Endothelial cell of umbilical vein (primary cell): Measurements from ENCODE around the gene IQCH. TPM values are rescaled to one million over a fixed set of nuclear protein-coding genes. Genes with fewer than 3 reads are reported as not detected.

ENCODE experiments used
- BruUV-seq: library from RNA; stranded (reverse); fragments of 400-500 nt; replicated peaks from 2 replicates; lab custom pipeline; 2021; lab: Mats Ljungman, UMichigan
- CTCF ChIA-PET: fragments of 300-600, 350-600 bp; sonication (Branson Sonifier 250); formaldehyde crosslinking; loops from one replicate; lab custom pipeline; 2021; ENCODE audit warnings: antibody characterized with exemption, inconsistent platforms; lab: Charles Lee
- POLR2A ChIA-PET: fragments of 300-600, 350-600 bp; sonication (Branson Sonifier 250); formaldehyde crosslinking; loops from one replicate; lab custom pipeline; 2021; ENCODE audit warnings: antibody characterized with exemption, inconsistent platforms; lab: Charles Lee
- DNase-seq: peaks from one replicate; pipeline ENCODE4 v3.0.0-alpha.2; 2011; ENCODE audit warnings: low read depth, low spot score
- FAIRE-seq: peaks from 2 replicates; lab custom pipeline; 2011; peaks lifted over from hg19 to GRCh38; lab: Jason Lieb, UNC
- H2AFZ ChIP-seq: 2 replicates; pipeline ENCODE4 v1.6.0; 2012; ENCODE audit warnings: low read depth, low read length, control low read depth, inconsistent platforms
- H3K27ac ChIP-seq: 2 replicates; pipeline ENCODE4 v1.5.1; 2011; ENCODE audit warnings: low read depth, mild to moderate bottlenecking, control low read depth, low read length, moderate library complexity; ENCODE audit not compliant: insufficient read depth
- H3K27me3 ChIP-seq, 2 experiments: 2 replicates each; pipeline versions ENCODE4 v1.6.0 to v1.6.1; 2011; ENCODE audit warnings: low read length in 2 of 2, mixed read lengths in 1 of 2; ENCODE audit not compliant: control insufficient read depth in 2 of 2, insufficient read depth in 2 of 2
- H3K36me3 ChIP-seq, 2 experiments: 2 replicates in 1 of 2; 3 replicates in 1 of 2; pipeline ENCODE4 v1.5.1; 2011; ENCODE audit warnings: low read length in 2 of 2, mild to moderate bottlenecking in 1 of 2, moderate library complexity in 1 of 2; ENCODE audit not compliant: control insufficient read depth in 2 of 2, insufficient read depth in 2 of 2; ENCODE audit errors: extremely low read depth in 1 of 2
- H3K4me1 ChIP-seq: 3 replicates; pipeline ENCODE4 v1.5.1; 2011; ENCODE audit warnings: mild to moderate bottlenecking, low read length; ENCODE audit not compliant: control insufficient read depth, insufficient read depth; ENCODE audit errors: extremely low read depth
- H3K4me2 ChIP-seq: 2 replicates; pipeline ENCODE4 v1.6.1; 2011; ENCODE audit warnings: low read length, control low read depth, mixed read lengths; ENCODE audit not compliant: insufficient read depth
- H3K4me3 ChIP-seq, 3 experiments: fragments of 200-600 bp in 1 of 3; sonication (generic), shearing (Covaris generic) in 1 of 3; replicated peaks in 1 of 3; 2 replicates each; pipeline ENCODE4 v1.5.1; 2011 to 2016; ENCODE audit warnings: control low read depth in 3 of 3, low read length in 3 of 3, mild to moderate bottlenecking in 2 of 3, inconsistent platforms in 1 of 3, low read depth in 1 of 3, moderate library complexity in 1 of 3; ENCODE audit not compliant: insufficient read depth in 1 of 3
- H3K79me2 ChIP-seq: 2 replicates; pipeline ENCODE4 v1.6.0; 2012; ENCODE audit warnings: low read length, inconsistent platforms; ENCODE audit not compliant: control insufficient read depth, insufficient read depth
- H3K9ac ChIP-seq: replicated peaks from 2 replicates; pipeline ENCODE3; 2011; ENCODE audit warnings: low read length, control low read depth; ENCODE audit not compliant: insufficient read depth; ENCODE audit errors: extremely low read depth
- H3K9me1 ChIP-seq: replicated peaks from 3 replicates; pipeline ENCODE4 v1.6.0; 2011; ENCODE audit warnings: mild to moderate bottlenecking, low read length; ENCODE audit not compliant: control insufficient read depth, insufficient read depth; ENCODE audit errors: extremely low read depth
- H3K9me3 ChIP-seq: replicated peaks from 2 replicates; pipeline ENCODE4 v1.5.1; 2012; ENCODE audit warnings: low read length, inconsistent platforms; ENCODE audit not compliant: control insufficient read depth, insufficient read depth
- H4K20me1 ChIP-seq: replicated peaks from 2 replicates; pipeline ENCODE3; 2011; ENCODE audit warnings: mild to moderate bottlenecking, low read length; ENCODE audit not compliant: control insufficient read depth, insufficient read depth; ENCODE audit errors: extremely low read depth
- CTCF ChIP-seq, 2 donors: IDR thresholded peaks; 1 replicate in 1 of 2; 2 replicates in 1 of 2; pipeline ENCODE4 v1.5.1; 2011; ENCODE audit warnings: low read length in 2 of 2, mild to moderate bottlenecking in 2 of 2, moderate library complexity in 2 of 2, control low read depth in 1 of 2, inconsistent platforms in 1 of 2, low read depth in 1 of 2; ENCODE audit not compliant: insufficient read depth in 1 of 2; ENCODE audit errors: extremely low read depth in 1 of 2
- EZH2 ChIP-seq: IDR thresholded peaks from 2 replicates; pipeline ENCODE4 v1.6.1; 2012; ENCODE audit warnings: borderline replicate concordance, low read depth, mild to moderate bottlenecking, moderate library complexity, low read length, inconsistent platforms; ENCODE audit not compliant: severe bottlenecking
- FOS ChIP-seq: IDR thresholded peaks from 2 replicates; pipeline ENCODE4 v1.6.1; 2011; ENCODE audit warnings: mild to moderate bottlenecking, low read length, moderate library complexity, borderline replicate concordance; ENCODE audit not compliant: insufficient read depth
- GATA2 ChIP-seq: IDR thresholded peaks from 2 replicates; pipeline ENCODE4 v1.7.0; 2011; ENCODE audit warnings: low read depth, mild to moderate bottlenecking, moderate library complexity, mixed read lengths, low read length; ENCODE audit not compliant: insufficient read length, insufficient read depth
- JUN ChIP-seq: IDR thresholded peaks from 2 replicates; pipeline ENCODE4 v1.6.1; 2011; ENCODE audit warnings: borderline replicate concordance, low read depth; ENCODE audit not compliant: insufficient read length, insufficient read depth
- MAX ChIP-seq: IDR thresholded peaks from 2 replicates; pipeline ENCODE4 v1.6.1; 2011; ENCODE audit not compliant: insufficient read depth, insufficient read length
- POLR2A ChIP-seq: IDR thresholded peaks from 2 replicates; pipeline ENCODE4 v1.6.1; 2012; ENCODE audit warnings: low read depth, mild to moderate bottlenecking, control low read depth, low read length
- dilution Hi-C: fragments of 300-500 bp; cut with MboI; formaldehyde crosslinking; loops from one replicate; pipeline ENCODE4 v1.15.0; 2019; ENCODE audit warnings: low sequenced_read_pairs; ENCODE audit not compliant: extremely low pct_ligation_motif_present
- intact Hi-C: fragments of 100-400 bp; cut with micrococcal nuclease; formaldehyde crosslinking; loops from one replicate; pipeline ENCODE4 v1.10.0; 2022
- polyA plus RNA-seq, 4 experiments: library from polyadenylated mRNA; depleted of rRNA in 3 of 4; stranded (reverse) in 3 of 4; unstranded in 1 of 4; fragments of >200 nt; gene quantifications; 2 replicates each; pipeline versions ENCODE4 v1.2.1 to v1.2.3, GENCODE V29; 2011 to 2012; ENCODE audit warnings: missing spikeins in 1 of 4
- total RNA-seq: library from RNA; stranded (reverse); gene quantifications from 2 replicates; pipeline ENCODE4 v1.2.3, GENCODE V29; 2021

Gene IQCH
- total and polyA plus RNA-seq, 2 donors (not counting 3 experiments of a cell fraction or from before 2014, with no cell fraction given) = 0.29 to 0.51 TPM

GRCh38 chr15:67383899-67384298, 129.3 kb downstream of the IQCH start:
- BruUV-seq = no TSS peak
- Histone ChIP-seq H2AFZ (no peak overlapping the region), H3K36me3 (no peaks in the 10 kb centered on the region), H3K9me1 (no peaks in the 10 kb centered on the region), H3K4me2 (no peak overlapping the region), H3K27me3 (peaks cover 0 to 13% of the 10 kb centered on the region in 2 experiments), H3K9ac (no peak overlapping the region), H3K79me2 (no peaks in the 10 kb centered on the region), H3K4me3 (no peak overlapping the region), H3K27ac (no peak overlapping the region), H3K9me3 (no peaks in the 10 kb centered on the region), H4K20me1 (no peaks in the 10 kb centered on the region), H3K4me1 (no peaks in the 10 kb centered on the region)
- ChIA-PET CTCF (interaction anchor here (1.6 to 3.9 kb wide), 3 partner anchors 8 to 49 kb away, joined by 3 to 41 read pairs (median 6); no protein-coding TSS in a partner anchor), POLR2A (no interaction called here)
- intact Hi-C loops = loop anchor here (1.0 kb wide), 1 partner anchor 49 kb away; no protein-coding TSS in a partner anchor
- no peak for DNase-seq
- dilution Hi-C loops = no loop called here
- TF ChIP-seq FOS = no peak
- no peak for TF ChIP-seq JUN
- TF ChIP-seq CTCF (IDR thresholded peaks at IDR 0.05; ENCODE audit: extremely low read depth in 1 of 2, insufficient read depth in 1 of 2, low read depth in 1 of 2, low read length in 2 of 2) = no peak
- TF ChIP-seq EZH2 = no peak
- no peak for TF ChIP-seq POLR2A
- TF ChIP-seq MAX = no peak
- TF ChIP-seq GATA2 = no peak
- no peak for FAIRE-seq
